ENCODE results near the gene ASTN2.

Gene ASTN2

GRCh38 chr9:116647515-116647809, 767.4 kb downstream of the ASTN2 start:
- H3K4me2 ChIP-seq (ENCODE audit: insufficient read depth, low read length, poor library complexity, severe bottlenecking) = no peak overlapping the region
- no peak overlapping the region for H3K23ac ChIP-seq (ENCODE audit: low read depth, low read length, poor library complexity)
- H3K14ac ChIP-seq (ENCODE audit: low read length) = no peak overlapping the region
- DNase-seq (ENCODE audit: low spot score) = no peak
- H2AK5ac ChIP-seq (ENCODE audit: low read depth, low read length) = no peak overlapping the region
- no peak overlapping the region for H3K27ac ChIP-seq (replicated peaks; ENCODE audit: low read length)
- no peak overlapping the region for H4K8ac ChIP-seq (ENCODE audit: low read depth, low read length)
- H3K9me3 ChIP-seq (replicated peaks in 1 of 2; ENCODE audit: control insufficient read depth in 2 of 2, insufficient read depth in 1 of 2, low read depth in 1 of 2, low read length in 2 of 2) = no peaks in the 10 kb centered on the region
- H3K4ac ChIP-seq (ENCODE audit: low read length) = no peak overlapping the region
- peak overlapping the region; percentile 25 for H3K18ac ChIP-seq (ENCODE audit: low read length)
- H2BK12ac ChIP-seq (ENCODE audit: low read length) = no peak overlapping the region
- WGBS, 2 donors (ENCODE audit: extremely low coverage in 2 of 2, insufficient read length in 2 of 2, insufficient replicate concordance in 1 of 2) = no CpG with 5 or more reads among the region's 4 CpGs
- H3K4me3 ChIP-seq (ENCODE audit: low read length in 2 of 2) = no peak overlapping the region
- H2BK120ac ChIP-seq (ENCODE audit: low read depth, low read length) = no peak overlapping the region
- no peaks in the 10 kb centered on the region for H3K4me1 ChIP-seq (ENCODE audit: control insufficient read depth in 2 of 2, insufficient read depth in 1 of 2, low read depth in 1 of 2, low read length in 2 of 2)
- H2BK5ac ChIP-seq (ENCODE audit: low read length) = no peak overlapping the region
- H3K36me3 ChIP-seq (replicated peaks in 1 of 2; ENCODE audit: control insufficient read depth in 2 of 2, insufficient read depth in 2 of 2, low read length in 2 of 2) = peaks cover 0 to 10% of the 10 kb centered on the region in 2 donors
- no peak overlapping the region for H2BK15ac ChIP-seq (ENCODE audit: low read length)
- H4K91ac ChIP-seq (ENCODE audit: low read depth, low read length, poor library complexity) = no peak overlapping the region
- no peak overlapping the region for H3K9ac ChIP-seq (ENCODE audit: low read depth, low read length, poor library complexity)
- H3K27me3 ChIP-seq (ENCODE audit: control insufficient read depth in 3 of 3, insufficient read depth in 3 of 3, low read depth in 1 of 3, low read length in 3 of 3) = no peaks in the 10 kb centered on the region
- H3K79me1 ChIP-seq (ENCODE audit: low read depth, low read length) = no peaks in the 10 kb centered on the region
- H2AFZ ChIP-seq (ENCODE audit: low read length) = no peak overlapping the region

DNA sequence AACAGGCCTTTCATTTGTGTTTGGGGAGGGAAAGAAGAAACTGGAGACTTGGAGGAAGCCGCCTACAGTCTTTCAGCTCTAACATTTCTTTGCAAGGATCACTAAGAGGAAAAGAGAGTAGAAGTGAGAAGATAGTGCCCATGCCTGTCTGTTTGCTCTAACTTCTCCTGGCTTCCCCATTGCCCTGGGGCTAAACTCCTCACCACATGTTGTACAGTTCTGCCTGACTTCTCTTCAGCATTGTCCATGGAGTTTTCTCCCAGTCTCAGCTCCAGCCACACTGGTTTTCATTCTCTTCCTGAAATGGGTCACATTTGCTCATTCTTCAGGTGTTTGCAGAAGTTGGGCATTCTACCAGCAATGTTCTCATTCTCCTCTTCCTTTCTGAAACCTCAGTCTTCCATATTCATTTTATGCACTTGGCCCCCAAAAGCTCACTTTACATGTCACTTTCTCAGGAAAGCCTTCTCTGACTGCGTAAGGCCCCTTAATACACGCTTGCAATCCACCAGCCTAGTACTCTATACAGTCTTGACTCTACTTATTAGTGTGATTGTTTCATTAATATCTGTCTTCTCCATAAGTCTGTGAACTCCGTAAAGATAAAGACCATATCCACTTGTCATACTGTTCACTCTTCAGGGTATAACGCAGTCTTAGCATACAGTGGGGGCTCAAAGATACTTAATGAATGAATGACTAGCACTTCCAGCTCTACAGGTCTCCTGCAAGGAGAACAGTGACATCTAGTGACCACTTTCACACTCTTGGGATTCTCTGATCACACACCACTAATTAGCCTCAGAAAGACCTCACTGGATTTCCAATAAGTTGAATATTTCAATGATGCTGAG, 768.0 kb downstream of the ASTN2 start:
- no peaks in the 10 kb centered on the region for H3K79me1 ChIP-seq (ENCODE audit: low read depth, low read length)
- no peak overlapping the region for H2AFZ ChIP-seq (ENCODE audit: low read length)
- no peak overlapping the region for H2BK5ac ChIP-seq (ENCODE audit: low read length)
- peak; percentile 23 for DNase-seq (ENCODE audit: low spot score)
- H3K9me3 ChIP-seq (replicated peaks in 1 of 2; ENCODE audit: control insufficient read depth in 2 of 2, insufficient read depth in 1 of 2, low read depth in 1 of 2, low read length in 2 of 2) = no peaks in the 10 kb centered on the region
- no peak overlapping the region for H2AK5ac ChIP-seq (ENCODE audit: low read depth, low read length)
- H2BK15ac ChIP-seq (ENCODE audit: low read length) = no peak overlapping the region
- no peak overlapping the region for H3K4me2 ChIP-seq (ENCODE audit: insufficient read depth, low read length, poor library complexity, severe bottlenecking)
- H3K23ac ChIP-seq (ENCODE audit: low read depth, low read length, poor library complexity) = no peak overlapping the region
- no peaks in the 10 kb centered on the region for H3K27me3 ChIP-seq (ENCODE audit: control insufficient read depth in 3 of 3, insufficient read depth in 3 of 3, low read depth in 1 of 3, low read length in 3 of 3)
- H3K4me3 ChIP-seq (ENCODE audit: low read length in 2 of 2) = no peak overlapping the region
- no peak overlapping the region for H3K4ac ChIP-seq (ENCODE audit: low read length)
- H4K8ac ChIP-seq (ENCODE audit: low read depth, low read length) = no peak overlapping the region
- H3K14ac ChIP-seq (ENCODE audit: low read length) = no peak overlapping the region
- no peak overlapping the region for H3K18ac ChIP-seq (ENCODE audit: low read length)
- H4K91ac ChIP-seq (ENCODE audit: low read depth, low read length, poor library complexity) = no peak overlapping the region
- H3K27ac ChIP-seq (replicated peaks; ENCODE audit: low read length) = no peak overlapping the region
- H2BK12ac ChIP-seq (ENCODE audit: low read length) = no peak overlapping the region
- H3K36me3 ChIP-seq (replicated peaks in 1 of 2; ENCODE audit: control insufficient read depth in 2 of 2, insufficient read depth in 2 of 2, low read length in 2 of 2) = peaks cover 0 to 10% of the 10 kb centered on the region in 2 donors
- no peak overlapping the region for H3K9ac ChIP-seq (ENCODE audit: low read depth, low read length, poor library complexity)
- H3K4me1 ChIP-seq (ENCODE audit: control insufficient read depth in 2 of 2, insufficient read depth in 1 of 2, low read depth in 1 of 2, low read length in 2 of 2) = no peaks in the 10 kb centered on the region
- no CpG with 5 or more reads among the region's 5 CpGs for WGBS, 2 donors (ENCODE audit: extremely low coverage in 2 of 2, insufficient read length in 2 of 2, insufficient replicate concordance in 1 of 2)
- no peak overlapping the region for H2BK120ac ChIP-seq (ENCODE audit: low read depth, low read length)

DNA sequence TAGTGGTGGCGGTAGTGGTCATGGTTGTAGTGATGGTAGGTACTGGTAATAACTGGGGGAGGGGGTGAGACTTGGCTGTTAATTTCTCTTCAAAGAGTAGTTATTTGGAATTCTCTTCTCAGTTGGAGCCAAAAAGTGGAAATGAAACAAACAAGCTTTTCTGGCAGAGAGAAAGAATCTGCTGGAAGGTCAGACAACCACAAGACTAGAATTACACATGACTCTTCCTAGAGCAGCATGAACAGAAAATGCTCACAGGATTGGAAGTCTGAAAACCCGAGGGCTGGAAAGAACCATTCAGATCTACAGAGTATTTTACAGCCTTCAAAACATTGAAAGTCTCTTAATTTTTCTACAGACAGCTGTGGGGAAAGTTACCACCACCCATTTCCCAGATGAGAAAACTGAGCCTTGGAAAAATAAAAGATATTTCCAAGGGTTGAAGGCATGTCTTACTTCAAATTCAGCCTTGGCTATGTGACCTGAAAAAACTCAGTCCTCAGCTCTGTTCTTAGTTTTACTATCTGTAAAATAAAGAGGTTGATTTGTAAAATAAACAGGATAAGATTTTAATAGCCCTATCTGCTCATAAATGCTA, 770.7 kb downstream of the ASTN2 start:
- Histone ChIP-seq H4K8ac (ENCODE audit: low read depth, low read length) (no peak overlapping the region), H3K9ac (ENCODE audit: low read depth, low read length, poor library complexity) (no peak overlapping the region), H2BK120ac (ENCODE audit: low read depth, low read length) (no peak overlapping the region), H2BK12ac (ENCODE audit: low read length) (no peak overlapping the region), H3K18ac (ENCODE audit: low read length) (no peak overlapping the region), H3K4me1 (ENCODE audit: control insufficient read depth in 2 of 2, insufficient read depth in 1 of 2, low read depth in 1 of 2, low read length in 2 of 2) (no peaks in the 10 kb centered on the region), H3K4me3 (ENCODE audit: low read length in 2 of 2) (no peak overlapping the region), H3K27ac (replicated peaks; ENCODE audit: low read length) (no peak overlapping the region), H2BK5ac (ENCODE audit: low read length) (no peak overlapping the region), H3K14ac (ENCODE audit: low read length) (no peak overlapping the region), H2BK15ac (ENCODE audit: low read length) (no peak overlapping the region), H3K4ac (ENCODE audit: low read length) (no peak overlapping the region), H3K79me1 (ENCODE audit: low read depth, low read length) (no peaks in the 10 kb centered on the region), H2AFZ (ENCODE audit: low read length) (no peak overlapping the region), H4K91ac (ENCODE audit: low read depth, low read length, poor library complexity) (no peak overlapping the region), H3K9me3 (replicated peaks in 1 of 2; ENCODE audit: control insufficient read depth in 2 of 2, insufficient read depth in 1 of 2, low read depth in 1 of 2, low read length in 2 of 2) (no peaks in the 10 kb centered on the region), H3K27me3 (ENCODE audit: control insufficient read depth in 3 of 3, insufficient read depth in 3 of 3, low read depth in 1 of 3, low read length in 3 of 3) (no peaks in the 10 kb centered on the region), H3K23ac (ENCODE audit: low read depth, low read length, poor library complexity) (no peak overlapping the region), H3K4me2 (ENCODE audit: insufficient read depth, low read length, poor library complexity, severe bottlenecking) (no peak overlapping the region), H3K36me3 (replicated peaks in 1 of 2; ENCODE audit: control insufficient read depth in 2 of 2, insufficient read depth in 2 of 2, low read length in 2 of 2) (no peaks in the 10 kb centered on the region), H2AK5ac (ENCODE audit: low read depth, low read length) (no peak overlapping the region)
- no CpG with 5 or more reads among the region's 2 CpGs for WGBS, 2 donors (ENCODE audit: extremely low coverage in 2 of 2, insufficient read length in 2 of 2, insufficient replicate concordance in 1 of 2)
- no peak for DNase-seq (ENCODE audit: low spot score)

GRCh38 chr9:116643691-116644090, 771.2 kb downstream of the ASTN2 start:
- Histone ChIP-seq H3K27ac (replicated peaks; ENCODE audit: low read length) (no peak overlapping the region), H3K79me1 (ENCODE audit: low read depth, low read length) (no peaks in the 10 kb centered on the region), H3K4ac (ENCODE audit: low read length) (no peak overlapping the region), H3K4me1 (ENCODE audit: control insufficient read depth in 2 of 2, insufficient read depth in 1 of 2, low read depth in 1 of 2, low read length in 2 of 2) (no peaks in the 10 kb centered on the region), H2BK12ac (ENCODE audit: low read length) (no peak overlapping the region), H2AK5ac (ENCODE audit: low read depth, low read length) (no peak overlapping the region), H4K91ac (ENCODE audit: low read depth, low read length, poor library complexity) (no peak overlapping the region), H3K9me3 (replicated peaks in 1 of 2; ENCODE audit: control insufficient read depth in 2 of 2, insufficient read depth in 1 of 2, low read depth in 1 of 2, low read length in 2 of 2) (no peaks in the 10 kb centered on the region), H3K27me3 (ENCODE audit: control insufficient read depth in 3 of 3, insufficient read depth in 3 of 3, low read depth in 1 of 3, low read length in 3 of 3) (no peaks in the 10 kb centered on the region), H2BK120ac (ENCODE audit: low read depth, low read length) (no peak overlapping the region), H3K4me3 (ENCODE audit: low read length in 2 of 2) (no peak overlapping the region), H2BK5ac (ENCODE audit: low read length) (no peak overlapping the region), H3K14ac (ENCODE audit: low read length) (no peak overlapping the region), H3K23ac (ENCODE audit: low read depth, low read length, poor library complexity) (no peak overlapping the region), H2BK15ac (ENCODE audit: low read length) (no peak overlapping the region), H3K18ac (ENCODE audit: low read length) (no peak overlapping the region), H3K9ac (ENCODE audit: low read depth, low read length, poor library complexity) (no peak overlapping the region), H2AFZ (ENCODE audit: low read length) (no peak overlapping the region), H3K36me3 (replicated peaks in 1 of 2; ENCODE audit: control insufficient read depth in 2 of 2, insufficient read depth in 2 of 2, low read length in 2 of 2) (no peaks in the 10 kb centered on the region), H4K8ac (ENCODE audit: low read depth, low read length) (no peak overlapping the region), H3K4me2 (ENCODE audit: insufficient read depth, low read length, poor library complexity, severe bottlenecking) (no peak overlapping the region)
- no CpG with 5 or more reads among the region's 1 CpG for WGBS, 2 donors (ENCODE audit: extremely low coverage in 2 of 2, insufficient read length in 2 of 2, insufficient replicate concordance in 1 of 2)
- no peak for DNase-seq (ENCODE audit: low spot score)
